H1 (cell line): Measurements from ENCODE around the gene TMEM271. TPM values are rescaled to one million over a fixed set of nuclear protein-coding genes. Genes with fewer than 3 reads are reported as not detected.

Experiments
- CTCF ChIA-PET: fragments of 300-600 bp; sonication (Branson Sonifier 250); formaldehyde crosslinking; loops from one replicate; lab custom pipeline; 2021; ENCODE audit not compliant: partially characterized antibody; lab: Charles Lee
- POLR2A ChIA-PET: fragments of 300-600 bp; sonication (Branson Sonifier 250); formaldehyde crosslinking; loops from one replicate; lab custom pipeline; 2021; ENCODE audit warnings: inconsistent platforms; ENCODE audit not compliant: partially characterized antibody; lab: Charles Lee
- DNase-seq, 2 experiments: peaks; one replicate each; pipeline versions ENCODE4 v3.0.0 to v3.0.0-alpha.2; 2010 to 2022; ENCODE audit warnings: low spot score in 2 of 2, low read depth in 1 of 2, mixed read lengths in 1 of 2
- FAIRE-seq: peaks from 2 replicates; lab custom pipeline; 2011; peaks lifted over from hg19 to GRCh38; lab: Jason Lieb, UNC
- H2AFZ ChIP-seq: 2 replicates; pipeline ENCODE4 v1.8.1; 2012; ENCODE audit warnings: low read length, inconsistent platforms
- H2AK5ac ChIP-seq: 2 replicates; pipeline ENCODE4 v1.6.1; 2013; ENCODE audit warnings: low read depth, low read length
- H2BK120ac ChIP-seq: replicated peaks from 2 replicates; pipeline ENCODE3; 2013; ENCODE audit warnings: low read depth, low read length, inconsistent platforms
- H2BK12ac ChIP-seq: 2 replicates; pipeline ENCODE4 v1.6.1; 2013; ENCODE audit warnings: low read depth, low read length
- H2BK15ac ChIP-seq: 2 replicates; pipeline ENCODE4 v1.6.1; 2013; ENCODE audit warnings: low read length
- H2BK20ac ChIP-seq: 2 replicates; pipeline ENCODE4 v1.6.1; 2013; ENCODE audit warnings: low read length
- H2BK5ac ChIP-seq: 2 replicates; pipeline ENCODE4 v1.6.1; 2013; ENCODE audit warnings: low read depth, low read length
- H3K14ac ChIP-seq: 2 replicates; pipeline ENCODE4 v1.6.1; 2013; ENCODE audit warnings: inconsistent platforms; ENCODE audit not compliant: insufficient read length
- H3K18ac ChIP-seq: 2 replicates; pipeline ENCODE4 v1.6.1; 2013; ENCODE audit warnings: low read length; ENCODE audit errors: extremely low read depth
- H3K23ac ChIP-seq: 2 replicates; pipeline ENCODE4 v1.6.1; 2013; ENCODE audit warnings: inconsistent platforms; ENCODE audit not compliant: insufficient read length
- H3K23me2 ChIP-seq: 2 replicates; pipeline ENCODE4 v1.6.1; 2013; ENCODE audit warnings: low read depth, low read length
- H3K27ac ChIP-seq: 2 replicates; pipeline ENCODE4 v1.6.1; 2011; ENCODE audit warnings: low read depth, low read length, inconsistent platforms
- H3K27me3 ChIP-seq, 4 experiments: replicated peaks in 1 of 4; 1 replicate in 1 of 4; 2 replicates in 3 of 4; pipeline versions ENCODE4 v1.6.1 to v1.8.1; 2011 to 2013; ENCODE audit warnings: low read length in 3 of 4, mild to moderate bottlenecking in 3 of 4, inconsistent platforms in 2 of 4, mixed read lengths in 2 of 4, moderate library complexity in 1 of 4; ENCODE audit not compliant: control insufficient read depth in 3 of 4, insufficient read depth in 3 of 4; ENCODE audit errors: extremely low read depth in 1 of 4
- H3K36me3 ChIP-seq, 4 experiments: 2 replicates each; pipeline versions ENCODE4 v1.6.1 to v1.8.1; 2011 to 2013; ENCODE audit warnings: mild to moderate bottlenecking in 4 of 4, low read length in 3 of 4, moderate library complexity in 2 of 4, control low read depth in 1 of 4, inconsistent platforms in 1 of 4; ENCODE audit not compliant: insufficient read depth in 4 of 4, control insufficient read depth in 2 of 4
- H3K4ac ChIP-seq: replicated peaks from 2 replicates; pipeline ENCODE3; 2013; ENCODE audit warnings: low read length, low read depth, mixed read lengths, inconsistent platforms; ENCODE audit not compliant: insufficient read length
- H3K4me1 ChIP-seq, 4 experiments: replicated peaks in 1 of 4; 1 replicate in 1 of 4; 2 replicates in 3 of 4; pipeline versions ENCODE4 v1.6.1 to v1.8.1; 2011 to 2013; ENCODE audit warnings: low read length in 3 of 4, inconsistent platforms in 2 of 4, mixed read lengths in 1 of 4; ENCODE audit not compliant: insufficient read depth in 4 of 4, control insufficient read depth in 3 of 4
- H3K4me2 ChIP-seq, 2 experiments: 2 replicates each; pipeline versions ENCODE4 v1.6.1 to v1.8.1; 2011 to 2013; ENCODE audit warnings: low read depth in 2 of 2, low read length in 2 of 2, control low read depth in 1 of 2, inconsistent platforms in 1 of 2, mild to moderate bottlenecking in 1 of 2; ENCODE audit not compliant: insufficient read depth in 1 of 2
- H3K4me3 ChIP-seq, 4 experiments: fragments of 200-600, 300-600 bp in 1 of 4; sonication (generic), shearing (Covaris generic), sonication (Bioruptor Twin) in 1 of 4; 2 replicates each; pipeline versions ENCODE4 v1.5.1 to v1.8.1; 2011 to 2016; ENCODE audit warnings: low read length in 4 of 4, low read depth in 3 of 4, control low read depth in 2 of 4, inconsistent platforms in 2 of 4, mild to moderate bottlenecking in 2 of 4, mixed read lengths in 1 of 4, moderate library complexity in 1 of 4; ENCODE audit not compliant: insufficient read depth in 2 of 4; ENCODE audit errors: extremely low read depth in 1 of 4
- H3K56ac ChIP-seq: replicated peaks from 2 replicates; pipeline ENCODE3; 2013; ENCODE audit warnings: low read depth, mild to moderate bottlenecking, mixed read lengths, low read length, inconsistent platforms; ENCODE audit not compliant: insufficient read length
- H3K79me1 ChIP-seq: 2 replicates; pipeline ENCODE4 v1.6.1; 2013; ENCODE audit warnings: low read depth, low read length, control low read depth
- H3K79me2 ChIP-seq, 2 experiments: 2 replicates each; pipeline versions ENCODE4 v1.6.1 to v1.8.1; 2012 to 2013; ENCODE audit warnings: low read length in 2 of 2, mild to moderate bottlenecking in 2 of 2, inconsistent platforms in 1 of 2; ENCODE audit not compliant: insufficient read depth in 2 of 2, control insufficient read depth in 1 of 2
- H3K9ac ChIP-seq, 4 experiments: replicated peaks in 1 of 4; 1 replicate in 1 of 4; 2 replicates in 3 of 4; pipeline versions ENCODE4 v1.6.1 to v1.8.1; 2011 to 2013; ENCODE audit warnings: low read depth in 3 of 4, low read length in 3 of 4, control low read depth in 2 of 4, mild to moderate bottlenecking in 2 of 4, moderate library complexity in 2 of 4, inconsistent platforms in 1 of 4; ENCODE audit errors: extremely low read depth in 1 of 4
- H3K9me3 ChIP-seq, 2 experiments: 2 replicates each; pipeline versions ENCODE4 v1.6.1 to v1.8.1; 2012 to 2013; ENCODE audit warnings: mild to moderate bottlenecking in 2 of 2, moderate library complexity in 2 of 2, control low read depth in 1 of 2, inconsistent platforms in 1 of 2, low read depth in 1 of 2, low read length in 1 of 2, mixed read lengths in 1 of 2; ENCODE audit not compliant: insufficient read depth in 2 of 2
- H4K20me1 ChIP-seq, 2 experiments: replicated peaks in 1 of 2; 2 replicates each; pipeline versions ENCODE3 to v1.8.1; 2011 to 2013; ENCODE audit warnings: inconsistent platforms in 2 of 2, low read length in 2 of 2, mild to moderate bottlenecking in 1 of 2; ENCODE audit not compliant: insufficient read depth in 2 of 2, control insufficient read depth in 1 of 2
- H4K5ac ChIP-seq: 2 replicates; pipeline ENCODE4 v1.6.1; 2013; ENCODE audit warnings: low read length, low read depth, mixed read lengths, inconsistent platforms; ENCODE audit not compliant: insufficient read length
- H4K8ac ChIP-seq: 2 replicates; pipeline ENCODE4 v1.8.0; 2013; ENCODE audit warnings: mild to moderate bottlenecking, moderate library complexity, low read length, inconsistent platforms; ENCODE audit not compliant: insufficient read depth; ENCODE audit errors: extremely low read depth
- H4K91ac ChIP-seq: replicated peaks from 2 replicates; pipeline ENCODE3; 2013; ENCODE audit warnings: low read length, mixed read lengths, inconsistent platforms; ENCODE audit not compliant: insufficient read length
- BCL11A ChIP-seq, 2 experiments: IDR thresholded peaks; one replicate each; pipeline ENCODE4 v1.6.1; 2011; ENCODE audit warnings: low read depth in 2 of 2, low read length in 2 of 2, mild to moderate bottlenecking in 2 of 2
- CEBPB ChIP-seq: IDR thresholded peaks from 2 replicates; pipeline ENCODE4 v1.6.1; 2012; ENCODE audit warnings: low read depth, low read length
- EGR1 ChIP-seq: IDR thresholded peaks from 2 replicates; pipeline ENCODE4 v1.6.1; 2011; ENCODE audit warnings: low read depth, low read length, borderline replicate concordance
- EP300 ChIP-seq, 2 experiments: IDR thresholded peaks; 1 replicate in 1 of 2; 2 replicates in 1 of 2; pipeline ENCODE4 v1.6.1; 2011 to 2012; ENCODE audit warnings: low read depth in 2 of 2, low read length in 2 of 2, mild to moderate bottlenecking in 2 of 2, borderline replicate concordance in 1 of 2, inconsistent platforms in 1 of 2, moderate library complexity in 1 of 2
- GABPA ChIP-seq: IDR thresholded peaks from 2 replicates; pipeline ENCODE4 v1.6.1; 2011; ENCODE audit warnings: mild to moderate bottlenecking, low read length, moderate library complexity, borderline replicate concordance; ENCODE audit not compliant: insufficient read depth
- JUND ChIP-seq: IDR thresholded peaks from 2 replicates; pipeline ENCODE4 v1.6.1; 2011; ENCODE audit warnings: mild to moderate bottlenecking, improper control_type of control experiment, low read length
- MAFK ChIP-seq: IDR thresholded peaks from 2 replicates; pipeline ENCODE4 v1.6.1; 2012; ENCODE audit warnings: low read depth, mild to moderate bottlenecking, improper control_type of control experiment, low read length
- NANOG ChIP-seq: IDR thresholded peaks from 2 replicates; pipeline ENCODE4 v1.6.1; 2011; ENCODE audit warnings: low read length, low read depth, mild to moderate bottlenecking, inconsistent platforms; ENCODE audit not compliant: insufficient read depth, poor library complexity, severe bottlenecking
- POLR2A ChIP-seq, 2 experiments: IDR thresholded peaks; 1 replicate in 1 of 2; 2 replicates in 1 of 2; pipeline ENCODE4 v1.6.1; 2011; ENCODE audit warnings: low read depth in 2 of 2, low read length in 2 of 2, mild to moderate bottlenecking in 2 of 2; ENCODE audit errors: control extremely low read depth in 1 of 2
- POLR2AphosphoS5 ChIP-seq: IDR thresholded peaks from 2 replicates; pipeline ENCODE4 v1.6.1; 2011; ENCODE audit warnings: low read depth, low read length
- SAP30 ChIP-seq: fragments of 300-600 bp; sonication (generic); IDR thresholded peaks from 2 replicates; pipeline ENCODE4 v1.7.1; 2012; ENCODE audit warnings: low read length, moderate library complexity, mild to moderate bottlenecking, inconsistent platforms; ENCODE audit not compliant: insufficient read depth, insufficient replicate concordance
- SIX5 ChIP-seq: IDR thresholded peaks from 2 replicates; pipeline ENCODE4 v1.6.1; 2011; ENCODE audit warnings: mild to moderate bottlenecking, low read depth, low read length
- SP2 ChIP-seq: IDR thresholded peaks from 2 replicates; pipeline ENCODE4 v1.6.1; 2012; ENCODE audit warnings: mild to moderate bottlenecking, low read length, inconsistent platforms
- SP4 ChIP-seq: IDR thresholded peaks from 2 replicates; pipeline ENCODE4 v1.6.1; 2012; ENCODE audit warnings: low read length, inconsistent platforms
- SRF ChIP-seq: IDR thresholded peaks from 2 replicates; pipeline ENCODE4 v1.6.1; 2011; ENCODE audit warnings: mild to moderate bottlenecking, low read depth, low read length, moderate library complexity
- WGBS, 2 experiments: shearing (Covaris generic) in 1 of 2; methylation state at CpG; one replicate each; pipeline versions ENCODE4 v1.1.6 to v1.1.7; 2013 to 2015; ENCODE audit warnings: low lambda C conversion rate in 2 of 2, mixed read lengths in 2 of 2, inconsistent platforms in 1 of 2, low coverage in 1 of 2, missing lambda C conversion rate in 1 of 2; ENCODE audit not compliant: insufficient replicate concordance in 2 of 2, insufficient coverage in 1 of 2, insufficient read length in 1 of 2; ENCODE audit errors: extremely low coverage in 1 of 2, missing lambda C conversion rate in 1 of 2; 5-methylcytosine and 5-hydroxymethylcytosine counted together
- polyA plus RNA-seq, 7 experiments: library from polyadenylated mRNA; depleted of rRNA in 3 of 7; stranded (reverse) in 5 of 7; unstranded in 2 of 7; fragments of >200 nt in 5 of 7; fragments of 200-250 nt in 2 of 7; gene quantifications; 1 replicate in 5 of 7; 2 replicates in 1 of 7; 4 replicates in 1 of 7; pipeline versions ENCODE4 v1.2.1 to v1.2.3, GENCODE V29; 2011 to 2013; ENCODE audit warnings: missing spikeins in 2 of 7, mixed read lengths in 2 of 7
- total RNA-seq: library from RNA; stranded (reverse); fragmentation: NEBNext Ultra II Directional; extraction: Animal tissue kit (Norgen Biotek cat#: 25700); gene quantifications from 2 replicates; pipeline ENCODE4 v1.2.1, GENCODE V29; 2021
- TF ChIP-seq, protein P1 (sequence below): IDR thresholded peaks from 2 replicates; pipeline ENCODE4 v1.6.1; 2012; ENCODE audit warnings: inconsistent platforms

The TMEM271 gene
- total and polyA plus RNA-seq, 2 of the 8 experiments (the other 6 are each of a cell fraction or from before 2014, with no cell fraction given), result 0.08 to 0.35 TPM

DNA sequence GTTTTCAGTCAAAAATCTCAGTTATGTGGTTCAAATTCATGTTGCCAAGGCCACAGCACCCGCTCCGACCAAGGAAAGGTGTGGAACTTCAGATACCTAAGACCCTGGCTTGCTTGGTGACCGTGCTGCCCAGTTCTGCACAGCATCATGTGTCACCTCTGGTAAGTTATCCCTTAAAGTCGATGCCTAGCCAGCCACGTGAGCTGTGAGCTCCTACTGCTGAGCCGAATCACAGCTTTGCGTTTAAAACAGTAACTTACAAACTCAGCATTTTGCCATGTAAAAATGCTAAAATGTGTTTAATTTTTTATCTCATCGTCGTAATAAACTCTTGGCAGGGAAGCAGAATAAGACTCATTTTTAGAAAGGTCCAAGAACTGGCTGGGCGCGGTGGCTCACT, 5.3 kb downstream of the TMEM271 start:
- Histone ChIP-seq H3K9me3 (peaks cover 6% of the 10 kb centered on the region in 2 experiments; a peak in 2 of 4 replicates), H3K4me3 (no peak overlapping the region), H4K8ac (no peak overlapping the region), H2BK12ac (no peak overlapping the region), H3K27ac (no peak overlapping the region), H2BK120ac (no peak overlapping the region), H3K9ac (no peak overlapping the region), H4K20me1 (peaks cover 2 to 19% of the 10 kb centered on the region in 2 experiments), H4K5ac (no peak overlapping the region), H3K18ac (no peak overlapping the region), H3K14ac (no peak overlapping the region), H3K23me2 (peaks cover 3% of the 10 kb centered on the region; the same call in 1 of the 2 replicates), H3K4ac (no peak overlapping the region), H2BK15ac (no peak overlapping the region), H2BK20ac (no peak overlapping the region), H3K79me1 (no peaks in the 10 kb centered on the region), H3K4me2 (no peak overlapping the region), H3K36me3 (no peaks in the 10 kb centered on the region), H4K91ac (no peak overlapping the region), H2BK5ac (no peak overlapping the region), H3K27me3 (peaks cover 32 to 49% (median 40%) of the 10 kb centered on the region in 4 experiments), H3K4me1 (peaks cover 0 to 2% (median 0%) of the 10 kb centered on the region in 4 experiments; a peak in 2 of 7 replicates), H3K79me2 (no peaks in the 10 kb centered on the region), H3K56ac (no peak overlapping the region), H3K23ac (no peak overlapping the region), H2AK5ac (no peak overlapping the region), H2AFZ (no peak overlapping the region)
- DNase-seq (no peak), FAIRE-seq (no peak)
- 91% methylated on average over 11 of the region's 11 CpGs; no CpG with 5 or more reads in 1 of the 2 experiments for WGBS, 2 experiments
- ChIA-PET POLR2A (no interaction called here), CTCF (no interaction called here)
- TF ChIP-seq SIX5 (no peak), POLR2A (IDR thresholded peaks at IDR 0.05; ENCODE audit: control extremely low read depth in 1 of 2, low read depth in 2 of 2, low read length in 2 of 2) (no peak), EGR1 (no peak), BCL11A (IDR thresholded peaks at IDR 0.05; ENCODE audit: low read depth in 2 of 2, low read length in 2 of 2) (no peak), EP300 (IDR thresholded peaks at IDR 0.05; ENCODE audit: borderline replicate concordance in 1 of 2, low read depth in 2 of 2, low read length in 2 of 2) (no peak), SAP30 (no peak), MAFK (no peak), SRF (no peak), SP2 (no peak), SP4 (no peak), NANOG (no peak), CEBPB (no peak), POLR2AphosphoS5 (no peak), JUND (no peak), GABPA (no peak)
- TF ChIP-seq, protein P1, sequence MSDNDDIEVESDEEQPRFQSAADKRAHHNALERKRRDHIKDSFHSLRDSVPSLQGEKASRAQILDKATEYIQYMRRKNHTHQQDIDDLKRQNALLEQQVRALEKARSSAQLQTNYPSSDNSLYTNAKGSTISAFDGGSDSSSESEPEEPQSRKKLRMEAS, result no peak
